Aorta (tissue), 5 donors: ENCODE results near the gene ITGB1BP1. TPM values are rescaled to one million over a fixed set of nuclear protein-coding genes. Genes with fewer than 3 reads are reported as not detected.

ENCODE experiments used
- ATAC-seq: fragments of 200-7000 bp; cut with Tn5 transposase; one replicate; pipeline ENCODE4 v1.9.1; 2022; ENCODE audit warnings: moderate library complexity; ENCODE audit not compliant: low FRiP score
- DNase-seq, 2 donors: peaks; one replicate each; pipeline ENCODE4 v3.0.0-alpha.2; 2020
- H3K27ac ChIP-seq, 2 donors: one replicate each; pipeline ENCODE4 v1.5.1; 2013; ENCODE audit warnings: low read length in 2 of 2, mild to moderate bottlenecking in 2 of 2, moderate library complexity in 2 of 2, control low read depth in 1 of 2, inconsistent platforms in 1 of 2, low read depth in 1 of 2
- H3K27me3 ChIP-seq, 2 donors: one replicate each; pipeline ENCODE4 v1.6.1; 2013; ENCODE audit warnings: control low read depth in 1 of 2, low read length in 1 of 2, mild to moderate bottlenecking in 1 of 2, moderate library complexity in 1 of 2; ENCODE audit not compliant: insufficient read depth in 2 of 2, control insufficient read depth in 1 of 2
- H3K36me3 ChIP-seq, 2 donors: one replicate each; pipeline ENCODE4 v1.6.1; 2013; ENCODE audit warnings: control low read depth in 1 of 2, low read length in 1 of 2, mild to moderate bottlenecking in 1 of 2; ENCODE audit not compliant: insufficient read depth in 2 of 2, control insufficient read depth in 1 of 2
- H3K4me1 ChIP-seq, 2 donors: one replicate each; pipeline ENCODE4 v1.6.1; 2013; ENCODE audit warnings: low read length in 2 of 2, control low read depth in 1 of 2, mild to moderate bottlenecking in 1 of 2, moderate library complexity in 1 of 2; ENCODE audit not compliant: insufficient read depth in 2 of 2, control insufficient read depth in 1 of 2
- H3K4me3 ChIP-seq, 2 donors: one replicate each; pipeline ENCODE4 v1.5.1; 2013; ENCODE audit warnings: low read length in 2 of 2, control low read depth in 1 of 2, mild to moderate bottlenecking in 1 of 2
- H3K9me3 ChIP-seq: one replicate; pipeline ENCODE4 v1.6.1; 2013; ENCODE audit warnings: mild to moderate bottlenecking, low read length; ENCODE audit not compliant: control insufficient read depth
- WGBS, 2 donors: extraction: QIAGEN DNeasy Blood & Tissue Kit; methylation state at CpG; one replicate each; pipeline ENCODE4 v1.1.7; 2013; 5-methylcytosine and 5-hydroxymethylcytosine counted together
- intact Hi-C, 2 donors: fragments of 100-400 bp; cut with DNase I; formaldehyde crosslinking; loops; one replicate each; pipeline versions ENCODE4 v1.14.2 to v1.15.0; 2022
- polyA plus RNA-seq, 2 donors: library from polyadenylated mRNA; stranded (reverse); fragments of 200-250 nt; gene quantifications; one replicate each; pipeline ENCODE4 v1.2.3, GENCODE V29; 2013
- total RNA-seq, 2 donors: library from RNA; stranded (reverse); fragmentation: NEBNext Ultra II Directional; extraction: Animal tissue kit (Norgen Biotek cat#: 25700); gene quantifications; one replicate each; pipeline ENCODE4 v1.2.1, GENCODE V29; 2021
- donor health status: healthy with polysubstance abuse.
- donor health status: Bipolar disorder and iron deficiency.
- donor health status: DM: no; HTN: no; CAD: no.
- donor health status: DM: no; HTN: no; CAD: no.
- donor health status: DM: yes; HTN: yes; CAD: no.

Gene ITGB1BP1
- total and polyA plus RNA-seq, 4 donors: 112 to 168 (median 136) TPM

DNA sequence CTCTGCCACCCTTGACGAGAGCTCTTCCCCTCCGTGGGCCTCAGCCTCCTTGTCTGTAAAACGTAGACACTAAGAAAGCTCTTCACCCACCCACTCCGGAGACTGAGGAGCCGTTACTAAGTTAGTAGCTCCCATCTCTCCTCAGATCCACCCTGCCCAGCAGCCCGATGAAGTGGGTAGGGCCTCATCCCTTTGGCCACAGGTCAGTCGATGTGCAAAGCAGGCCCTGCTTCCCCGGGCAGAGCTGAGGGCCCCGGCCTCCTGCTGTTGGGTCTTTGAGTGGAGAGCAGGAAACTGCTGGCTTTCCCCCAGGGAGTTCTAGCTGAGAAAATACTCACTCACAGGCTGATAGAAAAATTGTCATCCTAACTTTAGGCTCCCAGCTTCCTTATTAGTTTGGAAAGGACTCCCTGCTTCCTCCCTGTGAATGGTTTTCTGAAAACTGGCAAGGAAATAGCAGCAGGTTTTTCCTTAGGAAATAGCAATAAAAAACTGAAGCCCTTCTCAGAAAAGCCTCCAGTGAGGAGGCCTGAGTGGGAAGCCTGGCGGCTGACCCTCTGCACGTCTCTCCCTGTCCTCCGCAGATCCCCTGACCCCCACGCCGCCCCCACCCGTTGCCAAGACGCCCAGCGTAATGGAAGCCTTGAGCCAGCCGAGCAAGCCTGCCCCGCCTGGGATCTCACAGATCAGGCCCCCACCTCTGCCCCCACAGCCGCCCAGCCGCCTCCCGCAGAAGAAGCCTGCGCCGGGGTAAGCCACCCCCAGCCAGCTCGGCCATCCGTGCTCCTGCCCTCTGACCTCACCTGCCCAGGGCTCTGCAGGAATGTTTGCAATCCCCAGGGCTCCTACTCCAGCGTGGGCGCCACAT is 30.2 kb downstream of the ITGB1BP1 start:
- peak; percentile 67 to 75 for DNase-seq
- intact Hi-C loops: no loop called here
- ATAC-seq: peak; percentile 30
- no peaks in the 10 kb centered on the region for H3K9me3 ChIP-seq
- WGBS, 2 donors: 58 to 63% methylated on average over 28 of the region's 28 CpGs
- H3K4me3 ChIP-seq: no peak overlapping the region
- H3K36me3 ChIP-seq: peaks cover 0 to 3% of the 10 kb centered on the region in 2 donors
- H3K4me1 ChIP-seq: no peaks in the 10 kb centered on the region
- no peaks in the 10 kb centered on the region for H3K27me3 ChIP-seq
- H3K27ac ChIP-seq: peak overlapping the region in 1 of 2 donors; percentile 23

DNA sequence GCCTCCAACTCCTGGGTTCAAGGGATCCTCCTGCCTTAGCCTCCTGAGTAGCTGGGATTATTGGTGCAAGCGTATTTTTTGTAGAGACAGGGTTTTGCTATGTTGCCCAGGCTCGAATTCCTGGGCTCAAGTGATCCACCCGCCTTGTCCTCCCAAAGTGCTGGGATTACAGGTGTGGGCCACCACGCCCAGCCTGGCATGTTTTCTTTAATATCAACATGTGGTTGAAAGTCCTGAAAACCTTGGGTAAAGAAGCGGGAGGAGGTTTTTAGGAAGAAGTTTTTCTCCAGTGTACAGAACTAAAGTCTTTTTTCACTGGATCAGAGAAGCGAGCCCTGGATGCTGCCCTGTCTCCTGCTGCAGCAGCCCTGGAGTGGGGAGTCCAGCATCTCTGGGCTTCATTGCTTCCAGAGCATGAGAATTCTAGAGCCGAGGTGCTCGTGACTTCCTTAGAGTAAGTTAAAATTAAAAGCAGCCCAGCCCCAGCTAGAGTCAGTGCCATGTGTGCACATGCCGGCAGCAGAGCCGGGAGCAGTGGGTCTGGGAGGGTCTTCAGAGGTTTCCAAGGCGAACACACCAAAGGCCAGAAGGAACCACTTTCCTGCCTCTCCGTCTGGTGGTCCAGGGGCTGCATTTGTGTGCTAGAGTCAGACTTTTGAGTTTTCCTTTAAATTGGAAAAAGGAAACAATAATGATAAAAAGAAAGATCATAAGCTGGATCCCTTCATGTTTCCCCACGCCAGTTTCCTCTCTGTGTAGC is 31.2 kb downstream of the ITGB1BP1 start:
- intact Hi-C loops: no loop called here
- ATAC-seq: no peak
- Histone ChIP-seq H3K27ac (no peak overlapping the region), H3K4me1 (no peaks in the 10 kb centered on the region), H3K36me3 (peaks cover 0 to 3% of the 10 kb centered on the region in 2 donors), H3K27me3 (no peaks in the 10 kb centered on the region), H3K4me3 (no peak overlapping the region), H3K9me3 (no peaks in the 10 kb centered on the region)
- 79 to 84% methylated on average over 13 of the region's 13 CpGs for WGBS, 2 donors
- peak in 1 of 2 donors; percentile 34 for DNase-seq

DNA sequence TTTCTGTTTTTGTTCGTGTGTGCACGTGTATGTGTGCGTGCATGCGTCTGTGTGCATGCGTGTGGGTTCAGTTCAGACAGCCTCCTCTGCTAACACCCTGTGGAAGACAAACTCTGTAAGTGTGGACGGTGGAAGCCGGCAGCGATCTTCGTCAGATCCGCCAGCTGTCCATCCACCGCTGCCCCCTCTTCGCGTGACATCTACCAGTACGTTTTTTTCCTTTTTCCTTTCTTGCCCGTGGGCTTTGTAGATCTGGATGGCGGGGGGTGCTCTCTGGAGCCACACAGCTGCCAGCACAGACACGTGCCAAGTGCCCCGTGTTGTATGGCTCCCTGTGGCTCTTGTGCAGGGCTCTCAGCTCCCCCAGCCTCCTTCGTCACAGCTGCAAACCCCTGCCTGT is 32.3 kb downstream of the ITGB1BP1 start:
- H3K27ac ChIP-seq: no peak overlapping the region
- ATAC-seq (no peak), DNase-seq (peak in 1 of 2 donors; percentile 54)
- H3K4me1 ChIP-seq: no peaks in the 10 kb centered on the region
- WGBS, 2 donors: 87% methylated on average over 19 of the region's 19 CpGs
- H3K27me3 ChIP-seq: no peaks in the 10 kb centered on the region
- H3K36me3 ChIP-seq: peaks cover 0 to 3% of the 10 kb centered on the region in 2 donors
- intact Hi-C loops: no loop called here
- H3K9me3 ChIP-seq: no peaks in the 10 kb centered on the region
- no peak overlapping the region for H3K4me3 ChIP-seq

DNA sequence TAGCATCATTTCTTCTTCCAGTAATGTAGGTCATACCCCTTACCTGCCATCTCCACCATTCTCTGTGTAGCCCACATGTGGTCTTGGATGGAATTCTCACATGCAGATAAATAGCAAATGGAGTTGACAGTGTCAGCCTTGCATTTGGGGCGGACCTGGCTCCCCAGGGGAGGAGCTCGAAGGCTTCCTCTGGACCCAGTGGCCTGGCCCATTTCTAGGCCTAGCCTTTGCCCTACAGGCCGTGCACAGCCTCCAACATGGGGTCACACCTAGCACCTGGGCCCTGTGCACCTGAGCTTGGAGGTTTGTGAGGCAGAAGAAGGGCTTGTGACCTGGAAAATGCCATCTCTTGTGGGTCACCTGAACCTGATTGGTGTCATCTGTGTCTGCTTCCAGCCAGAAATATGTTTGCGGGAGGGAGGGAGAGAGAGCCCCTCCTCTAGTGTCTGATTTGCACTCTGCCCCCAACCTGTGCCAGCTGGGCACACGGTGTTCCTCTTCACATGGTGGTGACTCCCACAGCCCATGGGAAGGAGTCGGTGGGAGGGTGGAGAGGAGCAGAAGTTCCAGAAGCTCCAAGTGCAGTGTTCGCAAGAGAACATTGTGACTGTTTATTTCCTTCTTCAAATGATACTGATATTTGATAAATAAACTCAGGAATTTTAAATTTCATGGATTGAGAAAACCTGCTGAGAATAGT is 33.0 kb downstream of the ITGB1BP1 start:
- Histone ChIP-seq H3K4me3 (no peak overlapping the region), H3K27ac (no peak overlapping the region), H3K9me3 (no peaks in the 10 kb centered on the region), H3K36me3 (peaks cover 0 to 3% of the 10 kb centered on the region in 2 donors), H3K27me3 (no peaks in the 10 kb centered on the region), H3K4me1 (no peaks in the 10 kb centered on the region)
- DNase-seq: peak in 1 of 2 donors; percentile 45
- intact Hi-C loops: no loop called here
- ATAC-seq: no peak
- 86 to 90% methylated on average over 7 of the region's 7 CpGs for WGBS, 2 donors

DNA sequence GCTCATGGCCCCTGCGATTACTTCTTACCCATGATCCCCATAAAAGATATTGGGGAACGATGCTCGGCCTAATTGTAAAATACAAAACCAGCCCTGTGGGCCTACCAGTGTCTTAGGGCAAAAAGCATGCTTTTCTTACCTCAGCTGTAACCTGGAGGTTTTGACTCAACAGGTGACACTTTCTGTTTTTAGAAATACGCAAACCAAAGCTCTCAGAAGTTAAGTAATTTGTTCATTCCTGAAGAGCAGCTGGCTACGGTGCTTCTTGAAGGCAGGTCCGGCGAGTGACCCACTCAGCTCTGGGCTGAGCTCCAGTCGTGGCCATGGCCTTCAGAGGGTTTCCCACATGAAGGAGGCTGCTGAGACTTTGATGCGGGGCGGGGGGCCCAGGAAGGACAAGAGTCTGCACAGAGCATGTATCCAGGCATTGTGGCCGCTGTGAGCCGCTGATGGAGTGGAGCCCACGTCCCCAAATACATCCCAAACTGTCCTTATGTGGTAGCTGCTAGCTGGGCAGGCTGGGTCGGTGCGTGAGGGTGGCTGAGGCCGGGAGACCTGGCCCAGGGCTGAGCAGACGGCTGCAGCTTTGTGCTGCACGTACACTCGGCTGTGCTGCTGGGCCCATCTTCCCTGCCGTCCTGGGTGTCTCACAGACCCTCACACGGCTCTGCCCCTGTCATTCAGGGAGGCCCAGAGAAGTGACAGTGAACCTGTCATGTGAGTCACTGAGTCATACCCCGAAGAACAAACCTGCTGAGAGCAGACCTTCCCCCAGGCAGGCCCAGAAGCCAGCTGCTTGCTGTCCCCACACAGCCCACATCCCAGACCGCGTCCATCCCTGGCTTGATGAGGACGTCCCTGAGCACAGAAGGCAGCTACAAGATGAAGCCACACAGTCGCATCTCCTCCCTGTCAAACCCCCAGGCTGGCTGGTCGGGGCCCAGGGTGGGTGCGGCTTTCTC is 34.1 kb downstream of the ITGB1BP1 start:
- no peaks in the 10 kb centered on the region for H3K36me3 ChIP-seq

DNA sequence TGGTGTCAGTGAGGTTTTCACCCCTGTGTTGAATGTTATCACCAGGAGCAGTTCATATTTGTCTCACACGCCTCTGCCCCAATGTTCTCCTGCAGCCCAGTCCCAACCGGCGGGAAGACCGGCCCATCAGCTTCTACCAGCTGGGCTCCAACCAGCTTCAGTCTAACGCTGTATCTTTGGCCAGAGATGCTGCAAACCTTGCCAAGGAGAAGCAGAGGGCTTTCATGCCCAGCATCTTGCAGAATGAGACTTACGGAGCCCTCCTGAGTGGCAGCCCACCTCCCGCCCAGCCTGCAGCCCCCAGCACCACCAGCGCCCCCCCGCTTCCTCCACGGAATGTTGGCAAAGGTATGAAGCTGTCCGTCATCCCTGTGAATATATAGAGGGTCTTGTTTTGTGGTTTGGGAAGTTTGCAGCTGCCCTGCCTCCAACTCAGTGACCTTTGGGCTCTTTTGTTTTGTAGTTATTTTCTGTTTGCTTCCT is 35.1 kb downstream of the ITGB1BP1 start:
- Histone ChIP-seq H3K4me3 (no peak overlapping the region), H3K27ac (no peak overlapping the region), H3K4me1 (no peaks in the 10 kb centered on the region), H3K27me3 (no peaks in the 10 kb centered on the region), H3K36me3 (no peaks in the 10 kb centered on the region), H3K9me3 (no peaks in the 10 kb centered on the region)
- ATAC-seq (no peak), DNase-seq (peak in 1 of 2 donors; percentile 43)
- intact Hi-C loops: no loop called here
- 36 to 47% methylated on average over 11 of the region's 11 CpGs for WGBS, 2 donors

More for the DNA sequence above, 34.1 kb downstream of the ITGB1BP1 start:
- ATAC-seq (no peak), DNase-seq (peak in 1 of 2 donors; percentile 60)
- Histone ChIP-seq H3K27ac (no peak overlapping the region), H3K4me1 (no peaks in the 10 kb centered on the region), H3K9me3 (no peaks in the 10 kb centered on the region), H3K4me3 (no peak overlapping the region), H3K27me3 (no peaks in the 10 kb centered on the region)
- intact Hi-C loops: no loop called here
- WGBS, 2 donors: 86 to 87% methylated on average over 28 of the region's 28 CpGs

DNA sequence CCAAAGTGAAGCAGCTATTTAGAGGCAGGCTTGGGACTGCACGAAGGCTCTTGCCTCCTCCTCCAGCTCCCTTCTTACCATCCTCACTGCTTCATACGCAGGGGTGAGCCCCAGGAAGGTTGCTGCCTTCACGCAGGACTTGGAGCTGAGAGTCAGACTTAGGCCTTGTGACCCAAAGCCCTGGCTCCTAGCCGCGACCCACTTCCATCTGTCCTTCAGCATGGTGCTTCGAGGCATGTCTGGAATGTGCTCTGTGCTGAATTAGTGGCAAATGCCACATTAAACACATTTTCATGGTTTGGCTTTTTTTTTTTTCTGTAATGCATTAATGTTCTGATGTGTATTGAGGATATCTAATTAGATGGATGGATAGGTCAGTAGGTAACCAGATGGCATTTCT is 37.5 kb downstream of the ITGB1BP1 start:
- no peak for ATAC-seq
- Histone ChIP-seq H3K27me3 (no peaks in the 10 kb centered on the region), H3K27ac (no peak overlapping the region), H3K36me3 (no peaks in the 10 kb centered on the region), H3K4me1 (no peaks in the 10 kb centered on the region), H3K4me3 (no peak overlapping the region), H3K9me3 (no peaks in the 10 kb centered on the region)
- 43 to 60% methylated on average over 6 of the region's 6 CpGs for WGBS, 2 donors
- DNase-seq: no peak
- intact Hi-C loops: no loop called here
